GM23338 (cell line): ENCODE measurements around the gene TBKBP1. TPM values are rescaled to one million over a fixed set of nuclear protein-coding genes. Genes with fewer than 3 reads are reported as not detected.

Experiments
- ATAC-seq: fragments of 200-7000 bp; cut with Tn5 transposase; 3 replicates; pipeline ENCODE4 v1.9.1; 2020
- DNase-seq: peaks from one replicate; pipeline ENCODE4 v3.0.0-alpha.2; 2015; ENCODE audit warnings: low spot score
- H2AFZ ChIP-seq: fragments of 200-600 bp; sonication (generic); 2 replicates; pipeline ENCODE4 v1.8.0; 2016; ENCODE audit warnings: antibody characterized with exemption, mild to moderate bottlenecking, moderate library complexity
- H3F3A ChIP-seq: fragments of 200-600 bp; sonication (generic); replicated peaks from 2 replicates; pipeline ENCODE4 v1.8.0; 2017; ENCODE audit warnings: antibody characterized with exemption, mixed run types, low read depth
- H3K27ac ChIP-seq: fragments of 200-600 bp; sonication (generic); 2 replicates; pipeline ENCODE4 v1.6.1; 2016; ENCODE audit warnings: low read depth
- H3K27me3 ChIP-seq: fragments of 200-600 bp; sonication (generic); 2 replicates; pipeline ENCODE4 v1.8.0; 2016; ENCODE audit warnings: mild to moderate bottlenecking, mixed run types, moderate library complexity; ENCODE audit not compliant: insufficient read depth
- H3K36me3 ChIP-seq: fragments of 200-600 bp; sonication (generic); 2 replicates; pipeline ENCODE4 v1.8.0; 2016; ENCODE audit warnings: mild to moderate bottlenecking; ENCODE audit not compliant: insufficient read depth
- H3K4me1 ChIP-seq: fragments of 200-600 bp; sonication (generic); 2 replicates; pipeline ENCODE4 v1.8.0; 2016; ENCODE audit warnings: mild to moderate bottlenecking, moderate library complexity; ENCODE audit not compliant: insufficient read depth
- H3K4me2 ChIP-seq: fragments of 200-600 bp; sonication (generic); 2 replicates; pipeline ENCODE4 v1.7.1; 2017; ENCODE audit warnings: mixed run types
- H3K4me3 ChIP-seq: fragments of 200-600 bp; sonication (generic); 2 replicates; pipeline ENCODE4 v1.6.1; 2016; ENCODE audit warnings: mixed run types
- H3K79me2 ChIP-seq: fragments of 200-600 bp; sonication (generic); replicated peaks from 2 replicates; pipeline ENCODE4 v1.8.0; 2017; ENCODE audit warnings: mild to moderate bottlenecking; ENCODE audit not compliant: insufficient read depth
- H3K9me2 ChIP-seq: fragments of 200-600 bp; sonication (generic); 2 replicates; pipeline ENCODE4 v1.8.0; 2017; ENCODE audit not compliant: insufficient read depth
- H4K20me1 ChIP-seq: fragments of 200-600 bp; sonication (generic); replicated peaks from 2 replicates; pipeline ENCODE4 v1.8.0; 2017; ENCODE audit warnings: mild to moderate bottlenecking; ENCODE audit not compliant: insufficient read depth
- H3K27ac Mint-ChIP-seq: 2 replicates; pipeline ENCODE4 v1.8.0; 2020; ENCODE audit warnings: inconsistent platforms, mild to moderate bottlenecking, moderate library complexity, mixed read lengths
- H3K27me3 Mint-ChIP-seq: 3 replicates; pipeline ENCODE4 v1.8.0; 2022; ENCODE audit warnings: low read depth, mild to moderate bottlenecking, moderate library complexity, mixed read lengths, inconsistent platforms; ENCODE audit not compliant: insufficient read depth, poor library complexity
- H3K36me3 Mint-ChIP-seq: 3 replicates; pipeline ENCODE4 v1.8.0; 2021; ENCODE audit warnings: low read depth, mild to moderate bottlenecking, inconsistent platforms, moderate library complexity, mixed read lengths
- H3K4me1 Mint-ChIP-seq: 3 replicates; pipeline ENCODE4 v1.8.0; 2020; ENCODE audit warnings: mild to moderate bottlenecking, inconsistent platforms, mixed read lengths
- H3K4me3 Mint-ChIP-seq: 3 replicates; pipeline ENCODE4 v1.8.0; 2021; ENCODE audit warnings: moderate library complexity, mild to moderate bottlenecking, inconsistent platforms, mixed read lengths
- H3K9me3 Mint-ChIP-seq: 3 replicates; pipeline ENCODE4 v1.8.0; 2020; ENCODE audit warnings: moderate library complexity, mild to moderate bottlenecking, inconsistent platforms, mixed read lengths
- EZH2 ChIP-seq: fragments of 200-600 bp; sonication (generic); IDR thresholded peaks from one replicate; pipeline ENCODE4 v1.8.0; 2017; ENCODE audit warnings: antibody characterized with exemption, mild to moderate bottlenecking, low read depth; ENCODE audit not compliant: unreplicated experiment
- NANOG ChIP-seq: IDR thresholded peaks from 2 replicates; pipeline ENCODE4 v1.6.1; 2016; ENCODE audit warnings: antibody characterized with exemption, borderline replicate concordance
- REST ChIP-seq: IDR thresholded peaks from one replicate; pipeline ENCODE4 v1.6.1; 2018; ENCODE audit warnings: antibody characterized with exemption; ENCODE audit not compliant: unreplicated experiment
- STAT1 ChIP-seq: IDR thresholded peaks from one replicate; pipeline ENCODE4 v1.6.1; 2016; ENCODE audit warnings: antibody characterized with exemption; ENCODE audit not compliant: unreplicated experiment
- ZNF462 ChIP-seq: fragments of 250-450 bp; sonication (Bioruptor Pico); IDR thresholded peaks from 2 replicates; pipeline ENCODE4 v1.5.0; 2020; ENCODE audit warnings: mild to moderate bottlenecking, moderate library complexity
- polyA plus RNA-seq: library from polyadenylated mRNA; unstranded; fragments of >200 nt; fragmentation: Nextera tagmentation; extraction: Ambion mirVana; gene quantifications from 2 replicates; pipeline ENCODE4 v1.2.1, GENCODE V29; 2016
- total RNA-seq: library from RNA; depleted of rRNA; stranded (reverse); fragments of >200 nt; shearing (Covaris generic); gene quantifications from 2 replicates; pipeline ENCODE4 v1.2.3, GENCODE V29; 2014

The TBKBP1 gene
- total and polyA plus RNA-seq, 2 experiments from 2014 or later = 2.5 to 12.1 TPM

GRCh38 chr17:47684535-47685193, 9.3 kb upstream of the TBKBP1 start (continued):
- TF ChIP-seq ZNF462 (CRISPR knock-in tag) = no peak
- TF ChIP-seq NANOG = no peak
- no peak for TF ChIP-seq STAT1

- peaks cover 25% of the 10 kb centered on the region; the same call in 1 of the 2 replicates for H4K20me1 ChIP-seq
- peaks cover 15% of the 10 kb centered on the region for H3K27me3 Mint-ChIP-seq
- peaks cover 9% of the 10 kb centered on the region for H3K4me1 ChIP-seq
- no peaks in the 10 kb centered on the region for H3K79me2 ChIP-seq
- H3F3A ChIP-seq = peaks cover 35% of the 10 kb centered on the region
- H3K9me2 ChIP-seq = no peaks in the 10 kb centered on the region
- no peak overlapping the region for H3K4me3 Mint-ChIP-seq
- H3K36me3 ChIP-seq = peaks cover 31% of the 10 kb centered on the region
- no peak overlapping the region for H3K27ac Mint-ChIP-seq
- peaks cover 29% of the 10 kb centered on the region for H3K4me1 Mint-ChIP-seq
- H3K4me2 ChIP-seq = no peak overlapping the region
- H3K27me3 ChIP-seq = no peaks in the 10 kb centered on the region
- no peaks in the 10 kb centered on the region for H3K9me3 Mint-ChIP-seq
- DNase-seq = no peak
- peak; percentile 6; the same call in 2 of the 3 replicates for ATAC-seq
- H2AFZ ChIP-seq = no peak overlapping the region
- no peak overlapping the region for H3K4me3 ChIP-seq
- 0 out of 2 replicates have a peak overlapping the region, but pooled peaks have one; percentile 4 for H3K27ac ChIP-seq
- peaks cover 46% of the 10 kb centered on the region for H3K36me3 Mint-ChIP-seq
- no peak for TF ChIP-seq EZH2
- TF ChIP-seq REST = no peak
These were observed 8.2 kb upstream of the TBKBP1 start for GRCh38 chr17:47685556-47686275.
